ENCODE data around the gene AIPL1.
A peak's percentile ranks its signal among the peaks of the same experiment; 100 is the strongest.

The AIPL1 gene

DNA sequence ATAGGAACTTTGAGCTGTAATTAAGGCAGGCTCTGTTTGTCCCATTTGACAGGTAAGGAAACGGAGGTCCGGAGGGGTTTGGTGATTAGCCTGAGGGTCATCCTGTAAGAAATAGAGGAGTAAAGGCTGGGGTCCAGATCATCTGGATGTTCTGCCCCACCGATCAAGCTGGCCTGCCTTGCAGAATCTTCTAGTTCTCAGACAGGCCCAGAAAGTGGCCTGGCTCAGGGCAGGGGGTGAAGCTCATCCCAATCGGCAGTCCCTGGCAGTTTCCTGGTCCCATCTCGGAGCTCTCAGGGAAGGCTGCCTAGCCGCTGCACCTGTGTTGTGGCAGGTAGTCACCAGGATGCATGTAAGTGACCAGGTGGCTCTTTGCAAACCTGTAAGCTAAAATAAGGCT, 13.6 kb upstream of the AIPL1 start:
- DNase-seq: no peak
- ATAC-seq: no peak

DNA sequence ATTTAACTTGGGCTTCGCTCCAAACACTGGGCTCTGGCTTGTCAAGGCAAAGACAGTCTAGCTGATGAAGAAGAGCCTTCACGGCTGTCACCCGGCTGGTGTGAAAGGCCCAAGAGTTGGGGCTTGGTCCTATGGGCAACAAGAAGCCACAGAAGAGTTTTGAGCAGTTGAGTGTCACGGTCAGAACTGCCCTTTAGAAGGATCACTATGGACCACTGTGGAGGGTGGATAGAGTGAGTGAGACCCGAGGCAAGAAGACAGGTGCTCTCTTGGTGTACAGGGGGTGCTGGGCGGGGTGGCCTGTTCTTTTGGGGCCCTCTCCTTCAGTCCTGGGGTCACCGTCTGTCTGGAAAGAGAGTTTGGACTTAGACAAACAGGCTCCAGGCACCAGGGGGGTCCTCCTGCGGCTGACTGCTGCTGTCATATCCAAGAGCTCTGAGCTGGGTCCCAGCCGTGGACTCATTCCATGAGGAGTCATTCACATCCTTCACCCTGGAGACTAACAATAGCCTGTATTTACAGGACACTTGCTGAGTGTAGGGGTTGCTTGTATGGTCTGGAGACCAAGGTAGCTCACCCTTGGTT, 11.7 kb upstream of the AIPL1 start:
- ATAC-seq (no peak), DNase-seq (no peak)

DNA sequence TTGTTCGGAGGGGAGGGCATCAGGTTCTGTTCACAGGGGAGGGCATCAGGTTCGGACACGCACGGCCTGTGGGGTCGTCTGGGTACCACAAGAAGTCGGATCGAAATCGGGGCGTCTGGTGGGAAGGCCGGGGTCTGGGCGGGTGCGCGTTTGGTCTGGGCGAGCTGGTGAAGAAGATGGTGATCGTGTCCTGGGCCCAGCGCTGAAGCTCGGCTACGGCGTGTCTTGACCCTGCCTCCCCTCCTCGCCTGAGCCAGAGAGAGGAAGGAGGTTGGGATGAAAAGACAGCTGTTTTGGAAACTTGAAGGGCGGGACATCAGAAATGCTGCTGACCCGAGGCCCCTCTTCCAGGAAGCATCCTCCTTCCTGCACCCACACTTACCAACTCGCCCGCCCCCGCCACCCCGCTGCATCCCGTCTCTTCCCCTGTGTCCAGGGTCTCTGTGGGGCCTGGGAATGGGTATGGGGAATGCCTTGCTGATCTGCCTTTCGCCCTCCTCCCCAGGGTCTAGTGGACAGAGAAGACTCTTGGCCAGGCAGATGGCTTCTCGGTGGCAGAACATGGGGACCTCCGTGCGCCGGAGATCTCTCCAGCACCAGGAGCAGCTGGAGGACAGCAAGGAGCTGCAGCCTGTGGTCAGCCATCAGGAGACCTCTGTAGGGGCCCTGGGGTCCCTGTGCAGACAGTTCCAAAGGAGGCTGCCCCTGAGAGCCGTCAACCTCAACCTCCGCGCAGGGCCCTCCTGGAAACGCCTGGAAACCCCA, 9.8 kb upstream of the AIPL1 start:
- ATAC-seq: no peak
- no peak for DNase-seq

DNA sequence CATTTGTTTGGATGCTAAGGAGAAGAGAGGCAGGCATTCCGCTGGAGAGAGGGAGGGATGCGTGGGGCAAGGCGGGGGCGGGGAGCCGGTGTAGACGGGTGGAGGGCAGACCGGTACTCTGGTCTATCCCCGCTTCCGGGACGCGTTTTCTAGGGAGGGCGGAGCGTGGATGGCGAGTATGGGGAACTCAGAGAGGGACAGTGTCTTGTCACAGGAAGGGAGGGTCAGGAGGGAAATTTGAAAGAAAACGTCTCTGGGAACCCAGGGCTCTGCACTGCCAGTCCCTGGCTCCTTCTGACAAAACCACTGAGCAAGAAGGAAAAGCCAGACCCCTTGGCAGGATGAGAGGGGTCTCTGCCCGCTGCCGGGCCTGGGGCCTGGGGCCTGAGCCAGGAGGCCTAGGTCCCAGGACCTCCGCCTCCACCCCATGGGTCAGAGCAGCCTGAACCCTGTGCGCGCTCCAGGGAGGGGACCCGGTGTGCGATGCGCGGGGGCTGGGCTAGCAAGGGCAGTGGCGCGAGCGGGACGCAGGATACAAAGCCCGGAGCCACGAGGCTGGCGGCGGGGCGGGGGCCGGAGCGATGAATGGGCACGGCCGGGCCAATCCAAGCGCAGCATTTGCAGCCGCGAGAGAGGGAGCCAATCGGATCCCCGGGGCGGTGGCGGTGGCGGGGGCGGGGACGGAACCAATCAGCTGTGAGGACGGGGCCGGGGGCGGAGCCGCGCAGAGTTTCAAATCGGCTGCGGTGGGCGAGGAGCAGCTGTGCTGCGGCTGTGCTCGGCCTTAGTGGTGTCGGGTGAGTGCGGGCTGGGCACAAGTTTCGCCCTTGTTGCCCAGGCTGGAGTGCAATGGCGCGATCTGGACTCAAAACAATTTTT, 9.0 kb upstream of the AIPL1 start, which contains the start of gene PIMREG:
PIMREG (plus strand) TSS at position 764 of the 879 bp plus-strand sequence. CDS start 656 bp downstream, outside the sequence.
- peak; percentile 96 for DNase-seq
- peak; percentile 93 for ATAC-seq

DNA sequence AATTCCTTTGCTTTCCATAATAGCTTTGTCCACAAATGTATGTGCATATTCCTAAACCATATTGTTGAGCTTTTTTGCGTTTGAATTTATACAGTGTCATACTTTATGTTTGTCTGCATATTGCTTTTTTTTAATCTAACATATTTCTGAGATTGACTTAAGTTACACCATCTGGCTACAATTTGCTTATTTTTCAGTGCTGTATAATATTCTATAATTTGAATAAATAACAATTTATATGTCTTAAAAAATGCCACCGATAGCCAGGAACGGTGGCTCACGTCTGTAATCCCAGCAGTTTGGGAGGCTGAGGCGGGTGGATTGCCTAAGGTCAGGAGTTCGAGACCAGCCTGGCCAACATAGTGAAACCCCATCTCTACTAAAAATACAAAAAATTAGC, 7.9 kb upstream of the AIPL1 start:
- no peak for DNase-seq

DNA sequence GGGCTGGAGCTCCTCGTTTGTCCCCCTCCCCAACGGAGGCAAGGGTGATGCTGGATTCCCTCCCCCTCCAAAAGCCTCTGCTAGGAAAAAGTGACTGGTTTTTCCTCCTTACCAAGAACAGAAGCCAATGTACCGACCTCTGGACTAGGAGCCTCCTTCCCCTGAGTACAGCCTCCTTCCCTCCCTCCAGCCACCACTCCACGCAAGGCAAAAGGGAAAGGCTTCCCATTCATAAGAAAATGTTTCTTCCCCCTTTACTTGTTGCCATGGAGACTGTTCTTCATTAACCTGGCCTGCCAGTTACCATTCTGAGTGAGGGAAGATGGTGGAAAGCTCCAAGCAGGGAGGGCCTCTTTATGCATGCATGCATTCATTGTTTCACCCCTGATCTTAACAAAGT, 5.0 kb upstream of the AIPL1 start:
- DNase-seq: no peak
- ATAC-seq: no peak

More for the DNA sequence above, 7.9 kb upstream of the AIPL1 start:
- ATAC-seq: no peak

DNA sequence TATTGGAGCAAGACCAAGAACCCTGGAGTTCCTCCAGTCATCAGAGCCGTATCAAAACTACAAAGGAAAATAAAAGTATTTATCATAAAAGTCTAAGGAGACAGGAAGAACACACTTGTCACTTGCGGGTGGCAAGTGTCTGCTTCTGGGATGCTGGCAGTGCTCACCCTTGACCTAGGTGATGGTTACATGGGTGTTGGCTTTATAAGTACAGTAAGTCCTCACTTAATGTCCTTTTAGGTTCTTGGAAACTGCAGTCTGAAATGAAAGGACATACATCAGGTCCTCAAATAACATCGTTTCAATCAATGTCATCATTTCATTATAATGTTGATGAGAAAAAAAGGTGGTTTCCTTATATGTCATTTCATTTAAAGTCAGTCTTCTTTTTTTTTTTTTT, 3.0 kb upstream of the AIPL1 start:
- DNase-seq: no peak
- ATAC-seq: no peak

DNA sequence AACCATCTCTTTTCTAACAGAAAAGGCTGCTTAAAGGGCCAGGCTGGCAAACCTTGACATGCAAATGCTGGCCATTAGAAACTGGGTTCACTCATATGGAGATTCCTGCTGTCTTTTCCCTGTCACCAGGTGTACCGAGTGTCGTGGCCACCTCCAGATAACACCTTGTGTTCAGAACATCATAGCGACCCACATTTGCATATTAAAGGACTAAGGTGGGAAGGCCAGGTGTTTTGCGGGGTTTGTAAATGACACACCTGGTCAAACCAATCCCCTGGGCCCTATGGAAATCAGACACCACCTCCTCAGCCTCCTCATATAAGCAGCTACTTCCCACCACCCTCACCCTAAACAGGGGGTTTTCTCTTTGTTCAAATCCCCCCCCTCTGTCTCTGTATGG, 2.5 kb upstream of the AIPL1 start:
- no peak for DNase-seq

DNA sequence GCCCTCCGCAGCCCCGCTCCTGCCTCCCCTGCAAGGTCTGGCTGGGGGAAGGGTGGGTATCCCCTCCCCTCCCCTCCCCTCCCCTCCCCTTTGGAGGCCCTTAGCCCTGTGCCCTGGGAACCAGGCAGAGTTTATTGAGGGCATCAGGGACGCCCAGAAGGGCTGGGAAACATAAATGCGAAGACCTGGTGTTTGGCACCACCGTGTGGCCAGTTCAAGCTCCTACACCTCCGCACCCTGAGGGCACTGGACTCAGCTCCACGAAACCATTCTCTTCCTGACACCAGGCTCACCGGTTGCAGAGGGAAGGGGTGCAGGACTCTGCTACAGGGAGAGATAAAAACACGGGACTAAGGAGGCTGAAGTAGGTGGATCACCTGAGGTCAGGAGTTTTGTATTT, 1.0 kb upstream of the AIPL1 start:
- peak; percentile 63 for DNase-seq
- peak; percentile 82 for ATAC-seq

More for the DNA sequence above, 2.5 kb upstream of the AIPL1 start:
- no peak for ATAC-seq

DNA sequence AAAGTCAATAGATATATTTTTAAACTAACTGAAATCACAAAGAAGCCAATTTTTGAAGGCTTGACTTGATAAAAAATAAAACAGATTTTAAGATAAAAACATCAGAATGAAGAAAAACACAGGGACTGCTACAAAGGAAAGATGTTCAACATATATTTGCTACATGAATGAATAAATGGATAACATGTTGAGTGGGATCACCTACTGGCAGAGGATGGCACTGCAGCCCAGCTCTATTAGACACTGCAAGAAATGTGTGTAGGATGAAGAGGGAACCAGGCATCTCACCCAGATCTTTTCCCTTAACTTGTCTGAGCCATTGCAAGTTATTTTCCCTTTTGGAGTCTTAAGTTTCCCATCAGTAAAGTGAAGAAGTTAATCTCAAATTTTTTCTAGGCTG, 4.2 kb downstream of the AIPL1 start:
- DNase-seq: no peak
- no peak for ATAC-seq

DNA sequence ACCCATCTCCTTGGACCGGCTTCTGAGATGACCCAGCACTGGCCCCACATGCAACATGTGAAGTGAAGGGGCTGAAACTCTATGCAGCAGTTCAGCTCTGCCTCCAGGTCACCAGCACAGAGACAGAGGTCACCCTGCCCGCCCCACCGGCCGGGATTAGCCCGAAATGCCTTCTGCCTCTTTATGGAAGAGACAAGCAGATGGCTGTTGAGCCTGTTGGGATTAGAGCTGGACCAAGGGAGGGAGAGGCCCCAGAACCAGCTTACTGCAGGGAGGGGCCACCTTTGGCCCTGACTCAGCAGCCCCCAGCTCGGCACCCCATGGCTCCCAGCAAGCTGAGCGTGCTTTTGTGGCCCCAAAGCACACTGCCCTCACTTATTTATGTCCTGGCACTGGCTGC, 5.7 kb downstream of the AIPL1 start:
- ATAC-seq: no peak
- no peak for DNase-seq

DNA sequence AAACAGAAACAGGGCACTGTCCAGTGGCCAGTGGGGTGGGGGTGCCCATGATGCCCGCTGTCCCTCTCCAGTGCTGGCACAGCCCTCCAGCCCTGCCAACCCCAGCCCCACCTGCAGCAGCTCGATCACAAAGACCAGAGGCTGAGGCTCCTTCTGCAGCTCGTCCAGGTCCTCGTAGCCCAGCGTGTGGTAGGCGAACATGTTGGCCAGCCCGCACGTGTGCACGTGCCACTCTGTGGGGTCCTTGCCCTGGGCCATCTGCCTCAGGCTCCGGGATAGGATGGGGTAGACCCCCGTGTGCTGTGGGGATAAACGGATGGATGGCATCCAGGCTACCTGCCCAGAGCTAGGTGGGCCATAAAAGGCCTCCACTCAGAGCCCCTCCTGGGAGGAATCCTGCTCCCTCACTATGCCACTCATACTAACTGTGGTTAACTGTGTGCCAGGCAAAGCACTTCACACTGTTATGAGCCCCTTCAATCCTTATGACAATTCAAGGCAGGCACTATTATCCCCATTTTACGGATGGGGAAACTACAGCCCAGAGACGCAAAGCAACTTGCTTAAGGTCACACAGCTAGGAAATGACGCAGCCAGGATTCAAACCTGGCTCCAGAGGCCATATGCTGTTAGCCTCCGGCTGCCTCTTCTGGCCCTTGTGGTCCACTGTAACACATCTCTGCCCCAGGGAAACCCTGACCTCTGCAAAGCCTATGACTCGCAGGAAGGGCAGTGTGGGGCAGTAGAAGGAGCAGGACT, 6.5 kb downstream of the AIPL1 start:
- DNase-seq: no peak
- no peak for ATAC-seq

DNA sequence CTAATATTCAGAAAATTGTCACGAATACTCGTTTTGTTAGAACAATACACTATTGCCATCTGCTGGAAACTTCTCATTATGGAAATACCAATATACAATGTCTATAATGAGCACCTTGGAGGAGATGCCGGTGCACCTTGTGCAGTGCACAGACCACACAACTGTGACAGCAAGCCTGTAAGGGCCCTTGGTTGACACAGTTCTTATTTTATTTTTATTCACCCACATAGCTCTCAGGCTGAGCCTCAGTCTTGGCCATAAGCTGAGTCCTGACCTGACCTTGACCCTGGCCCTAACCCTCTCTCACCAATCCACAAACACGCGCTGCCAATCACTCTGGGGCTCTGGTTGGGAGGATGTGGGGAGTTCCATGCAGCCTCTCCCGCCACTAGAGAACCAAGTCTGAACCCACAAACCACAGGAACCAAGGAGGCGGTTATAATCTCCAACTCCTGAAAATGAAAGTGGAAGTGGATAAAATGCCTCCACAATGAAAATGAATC, 7.6 kb downstream of the AIPL1 start:
- DNase-seq (peak; percentile 60), ATAC-seq (peak; percentile 72)

DNA sequence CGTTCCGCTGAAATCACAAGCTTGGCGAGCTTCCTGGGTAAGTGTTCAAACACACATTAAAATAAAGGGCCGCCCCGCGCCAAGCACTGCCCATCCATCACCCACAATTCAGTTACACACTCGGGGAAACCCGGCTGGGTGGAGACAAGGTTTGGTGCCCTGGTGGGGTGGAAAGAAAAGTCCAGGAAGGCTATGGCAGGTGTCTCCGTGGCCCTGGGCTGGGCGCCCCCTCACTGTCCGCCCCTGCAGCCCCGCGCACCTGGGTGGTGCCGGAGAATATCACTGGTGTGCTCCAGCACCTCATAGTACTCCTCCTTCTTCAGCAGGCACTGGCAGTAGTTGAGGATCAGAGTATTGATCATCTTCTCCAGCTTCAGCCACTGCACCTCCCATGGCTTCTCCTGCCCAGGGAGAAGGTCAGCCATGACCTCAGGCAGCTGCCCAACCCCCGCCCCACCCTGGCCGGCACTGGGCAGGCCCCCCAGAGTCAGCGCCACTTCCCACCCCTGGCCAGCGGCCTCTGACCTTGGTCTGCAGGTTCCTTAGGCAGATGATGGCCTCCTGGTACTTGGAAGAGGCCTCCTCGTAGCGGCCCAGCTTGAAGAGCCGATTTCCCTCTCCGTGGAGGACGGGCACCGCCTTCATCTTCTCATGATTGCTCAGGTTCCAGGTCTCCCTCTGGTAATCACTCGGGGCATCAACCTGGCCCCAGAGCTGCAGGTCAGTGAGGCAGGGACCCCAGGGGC, 8.4 kb downstream of the AIPL1 start:
- ATAC-seq (no peak), DNase-seq (no peak)

DNA sequence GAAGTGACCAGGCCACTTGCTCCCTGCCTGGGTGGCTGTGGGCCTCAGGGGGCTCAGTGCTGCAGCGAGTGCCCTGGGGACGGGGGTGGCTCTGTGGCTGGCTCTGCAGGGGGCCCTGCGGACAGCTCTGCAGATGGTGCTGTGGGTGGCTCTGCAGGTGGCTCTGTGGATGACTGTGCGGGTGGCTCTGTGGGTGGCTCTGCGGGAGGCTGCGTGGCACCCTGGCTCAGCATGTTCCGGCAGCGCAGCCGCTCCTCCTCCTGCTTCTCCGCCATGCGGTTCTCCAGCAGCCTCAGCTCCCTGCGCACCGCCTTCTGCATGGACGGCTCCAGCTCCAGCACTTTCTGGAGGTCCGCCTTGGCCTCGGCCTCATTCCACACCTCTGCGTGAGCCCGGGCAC, 9.5 kb downstream of the AIPL1 start:
- ATAC-seq (no peak), DNase-seq (no peak)

DNA sequence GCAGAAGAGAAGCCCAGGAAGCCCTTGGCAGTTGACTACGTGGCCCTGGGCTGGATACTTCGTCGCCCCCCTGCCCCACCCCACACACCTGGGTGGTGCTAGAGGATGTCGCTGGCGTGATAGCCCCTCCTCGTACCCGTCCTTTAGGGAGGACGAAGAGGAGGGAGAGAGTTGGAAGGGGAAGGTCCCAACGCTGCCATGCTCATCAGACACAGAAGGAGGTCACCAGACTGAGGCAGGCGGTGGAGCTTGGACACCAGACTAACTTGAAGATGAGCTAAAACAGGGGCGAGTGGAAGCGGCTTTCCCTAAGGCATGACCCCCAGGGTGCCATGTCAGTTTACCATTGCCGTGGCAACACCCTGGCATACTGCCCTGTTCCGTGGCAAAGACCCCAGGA, 11.0 kb downstream of the AIPL1 start:
- DNase-seq: no peak
- no peak for ATAC-seq

DNA sequence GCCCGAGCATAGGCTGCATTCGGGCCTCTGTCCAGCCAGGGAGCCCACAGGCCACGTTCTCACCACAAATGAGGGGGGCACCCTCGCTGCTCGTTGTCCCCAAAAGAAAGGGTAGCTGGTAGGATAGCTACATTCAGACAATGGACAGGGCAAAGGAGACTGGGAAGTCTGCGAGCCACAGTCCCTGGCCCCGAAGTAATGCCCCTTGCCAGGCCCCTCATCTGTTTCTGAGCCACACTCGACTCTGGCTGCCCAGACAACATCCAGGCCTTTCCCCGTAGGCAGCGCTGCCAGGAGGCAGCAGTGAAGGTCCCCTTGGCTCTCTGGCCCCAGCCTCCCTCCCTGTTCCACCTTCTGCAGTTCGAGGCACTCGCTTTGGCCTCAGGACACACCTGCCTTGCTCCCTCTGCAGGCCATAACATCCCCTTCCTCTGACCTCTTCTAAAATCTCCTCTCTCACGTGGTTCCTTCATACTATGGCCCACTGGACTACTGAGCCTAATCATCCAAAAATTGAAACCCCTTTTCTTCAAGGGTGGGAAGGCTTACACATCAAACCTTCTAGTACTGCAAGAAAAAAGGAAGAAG, 12.2 kb downstream of the AIPL1 start:
- DNase-seq (no peak), ATAC-seq (no peak)

DNA sequence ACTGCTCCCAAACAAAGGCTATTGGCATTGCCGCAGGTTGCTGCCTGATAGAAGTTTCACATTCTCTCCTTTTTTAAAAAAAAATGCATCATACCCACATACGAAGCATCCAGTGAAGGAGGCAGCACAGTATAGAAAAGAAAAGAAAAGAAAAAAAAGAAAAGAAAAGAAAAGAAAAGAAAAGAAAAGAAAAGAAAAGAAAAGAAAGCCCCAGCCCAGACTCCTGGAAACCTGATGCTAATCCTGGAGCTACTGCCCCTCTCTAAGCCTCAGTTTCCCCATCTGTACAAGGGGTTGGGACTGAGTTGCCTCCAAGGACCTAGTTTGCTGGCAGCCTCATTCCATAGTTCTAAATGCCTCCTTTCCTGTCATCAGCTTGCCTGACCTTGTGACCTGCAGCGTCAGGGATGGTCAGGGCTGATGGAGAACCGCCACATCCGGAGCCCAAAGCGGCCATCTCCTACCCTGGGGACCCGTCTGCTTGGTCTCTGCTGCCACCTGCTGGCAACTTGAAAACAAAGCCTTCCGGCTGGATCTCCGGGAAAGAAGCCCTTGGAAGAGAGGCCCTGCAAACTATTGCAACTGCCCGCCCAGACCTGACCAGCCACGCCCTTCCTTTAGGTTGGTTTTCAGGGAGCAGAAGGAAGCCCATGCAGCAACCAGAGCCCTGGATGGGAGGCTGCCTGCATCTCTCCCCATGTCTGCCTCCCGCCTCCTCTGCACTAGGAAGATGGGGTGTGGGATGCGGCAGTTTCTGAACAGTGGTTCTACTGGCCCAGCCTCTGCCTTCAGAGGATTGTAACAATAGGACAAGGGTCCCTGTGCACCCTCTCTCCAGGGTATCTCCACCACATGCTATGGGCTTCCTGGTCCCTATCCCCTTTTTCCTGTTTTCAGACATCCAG, 13.0 kb downstream of the AIPL1 start:
- ATAC-seq: peak; percentile 64
- DNase-seq: peak; percentile 83

DNA sequence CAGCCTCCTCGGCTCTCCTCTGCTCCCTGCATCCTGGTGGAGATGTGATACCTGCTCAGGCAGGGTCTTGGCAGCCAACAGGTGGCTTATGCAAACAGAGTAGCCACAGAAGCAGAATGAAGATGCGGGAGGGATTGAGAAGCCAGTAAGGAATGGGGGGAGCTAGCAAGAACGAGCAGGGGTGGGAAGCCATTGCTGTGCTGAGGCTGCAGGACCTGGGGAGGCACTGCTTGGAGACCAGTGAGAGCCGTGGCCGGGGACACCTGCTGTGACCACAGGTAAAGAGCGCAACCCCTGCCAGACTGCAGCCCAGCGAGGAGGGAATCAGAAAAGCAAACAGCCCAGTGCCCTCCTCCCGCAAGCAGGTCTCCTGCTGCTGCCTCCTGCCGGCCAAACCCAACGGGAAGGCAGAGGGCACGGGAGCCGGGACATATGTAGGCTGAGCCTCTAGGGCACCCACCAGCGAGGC, 14.7 kb downstream of the AIPL1 start:
- DNase-seq: peak; percentile 38
- no peak for ATAC-seq

DNA sequence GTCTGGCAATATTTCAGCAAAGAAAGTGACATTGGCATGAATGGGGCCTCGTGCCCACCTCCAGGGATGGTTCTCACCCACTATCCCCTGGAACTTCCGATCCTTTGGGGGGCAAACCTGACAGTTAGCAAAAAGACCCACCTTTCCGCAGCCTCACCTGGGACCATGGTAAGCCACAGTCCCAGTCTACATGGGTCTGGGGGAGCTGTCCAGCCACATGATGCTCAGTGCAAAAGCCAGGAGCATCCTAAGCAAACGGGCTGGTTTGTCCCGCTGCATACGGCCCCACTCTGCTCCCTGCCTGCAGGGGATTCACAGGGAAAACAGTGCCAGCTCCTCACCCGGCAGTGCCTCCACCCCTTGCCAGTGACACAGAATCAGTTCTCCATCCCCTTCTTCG, 19.3 kb downstream of the AIPL1 start:
- ATAC-seq (no peak), DNase-seq (no peak)

All from stimulated activated naive CD8-positive, alpha-beta T cell treated with anti-CD3 and anti-CD28 coated beads, Interleukin-15, Interleukin-2, amounts not matched to agents 100 U/mL and 50 U/mL, for 24 hours (primary cell).